GM18517 (cell line): ENCODE measurements around the gene SAA2.
"Not testable (repeated sequence)": the region's sequence is repeated elsewhere in the genome, so short reads cannot be mapped to it uniquely, and the experiment has no call there.

Source experiments
- ATAC-seq: cut with Tn5 transposase; IDR thresholded peaks from one replicate; pipeline ENCODE4 v1.9.1; 2021; ENCODE audit warnings: mild to moderate bottlenecking, moderate library complexity; ENCODE audit not compliant: unreplicated experiment

The SAA2 gene

GRCh38 chr11:18197738-18198137, 50.7 kb downstream of the SAA2 start:
- not testable (repeated sequence) for ATAC-seq

- ATAC-seq = no peak
Observed at GRCh38 chr11:18196532-18196931, 51.9 kb downstream of the SAA2 start.
